KMS-11 (cell line): ENCODE data around the gene SLC38A9.

Source experiments
- H2AFZ ChIP-seq: fragments of 200-600 bp; sonication (generic); 2 replicates; pipeline ENCODE4 v1.6.1; 2016; ENCODE audit warnings: antibody characterized with exemption, mixed run types, low read depth
- H3K27ac ChIP-seq: fragments of 200-600 bp; sonication (generic); 2 replicates; pipeline ENCODE4 v1.6.1; 2016; ENCODE audit warnings: mild to moderate bottlenecking, mixed run types
- H3K27me3 ChIP-seq: fragments of 200-600 bp; sonication (generic); 2 replicates; pipeline ENCODE4 v1.6.1; 2017; ENCODE audit warnings: mild to moderate bottlenecking, low read depth, mixed run types, moderate library complexity; ENCODE audit not compliant: insufficient read depth
- H3K36me3 ChIP-seq: fragments of 200-600 bp; sonication (generic); 2 replicates; pipeline ENCODE4 v1.6.1; 2017; ENCODE audit warnings: mild to moderate bottlenecking, mixed run types; ENCODE audit not compliant: insufficient read depth
- H3K4me1 ChIP-seq: fragments of 200-600 bp; sonication (generic); 2 replicates; pipeline ENCODE4 v1.6.1; 2016; ENCODE audit warnings: mild to moderate bottlenecking, low read depth, mixed run types; ENCODE audit not compliant: poor library complexity, severe bottlenecking
- H3K4me2 ChIP-seq: fragments of 200-600 bp; sonication (generic); 2 replicates; pipeline ENCODE4 v1.7.0; 2016; ENCODE audit warnings: mild to moderate bottlenecking, mixed run types
- H3K4me3 ChIP-seq: fragments of 200-600 bp; sonication (generic); IDR thresholded peaks from 2 replicates; pipeline ENCODE4 v1.6.1; 2017; ENCODE audit warnings: low read depth, low read length, mixed read lengths; ENCODE audit not compliant: insufficient read depth
- H3K79me2 ChIP-seq: fragments of 200-600 bp; sonication (generic); 2 replicates; pipeline ENCODE4 v1.6.1; 2016; ENCODE audit warnings: low read depth, mixed run types; ENCODE audit not compliant: insufficient read depth
- H3K9ac ChIP-seq: fragments of 200-600 bp; sonication (generic); 2 replicates; pipeline ENCODE4 v1.6.1; 2016; ENCODE audit warnings: mild to moderate bottlenecking, mixed run types
- H4K20me1 ChIP-seq: fragments of 200-600 bp; sonication (generic); 2 replicates; pipeline ENCODE4 v1.6.1; 2016; ENCODE audit warnings: mild to moderate bottlenecking, mixed run types; ENCODE audit not compliant: insufficient read depth
- TF ChIP-seq, protein P1 (sequence below): fragments of 200-600 bp; sonication (generic); conservative IDR thresholded peaks from 2 replicates; pipeline ENCODE4 v1.6.1; 2017; ENCODE audit warnings: low read depth, mild to moderate bottlenecking, antibody characterized with exemption, low read length, moderate library complexity, mixed read lengths

The SLC38A9 gene

DNA sequence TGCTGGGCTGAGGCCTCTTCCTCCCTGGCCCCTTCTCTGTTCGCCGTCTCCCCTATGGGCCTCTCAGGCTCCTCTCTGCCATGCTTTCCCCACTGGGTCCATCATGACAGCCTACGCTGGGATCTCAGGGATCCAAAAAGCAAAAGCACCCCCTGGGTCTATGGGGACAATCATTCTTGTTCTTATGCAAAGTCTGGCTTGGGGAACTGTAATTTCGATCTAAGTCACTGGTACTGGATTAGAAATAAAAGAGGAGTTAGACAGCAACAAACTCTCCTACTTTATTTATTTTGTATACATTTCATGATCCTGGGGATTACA is 86.6 kb downstream of the SLC38A9 start:
- H3K27ac ChIP-seq = no peak overlapping the region
- TF ChIP-seq, protein P1, sequence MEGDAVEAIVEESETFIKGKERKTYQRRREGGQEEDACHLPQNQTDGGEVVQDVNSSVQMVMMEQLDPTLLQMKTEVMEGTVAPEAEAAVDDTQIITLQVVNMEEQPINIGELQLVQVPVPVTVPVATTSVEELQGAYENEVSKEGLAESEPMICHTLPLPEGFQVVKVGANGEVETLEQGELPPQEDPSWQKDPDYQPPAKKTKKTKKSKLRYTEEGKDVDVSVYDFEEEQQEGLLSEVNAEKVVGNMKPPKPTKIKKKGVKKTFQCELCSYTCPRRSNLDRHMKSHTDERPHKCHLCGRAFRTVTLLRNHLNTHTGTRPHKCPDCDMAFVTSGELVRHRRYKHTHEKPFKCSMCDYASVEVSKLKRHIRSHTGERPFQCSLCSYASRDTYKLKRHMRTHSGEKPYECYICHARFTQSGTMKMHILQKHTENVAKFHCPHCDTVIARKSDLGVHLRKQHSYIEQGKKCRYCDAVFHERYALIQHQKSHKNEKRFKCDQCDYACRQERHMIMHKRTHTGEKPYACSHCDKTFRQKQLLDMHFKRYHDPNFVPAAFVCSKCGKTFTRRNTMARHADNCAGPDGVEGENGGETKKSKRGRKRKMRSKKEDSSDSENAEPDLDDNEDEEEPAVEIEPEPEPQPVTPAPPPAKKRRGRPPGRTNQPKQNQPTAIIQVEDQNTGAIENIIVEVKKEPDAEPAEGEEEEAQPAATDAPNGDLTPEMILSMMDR = no peak
- no peak overlapping the region for H2AFZ ChIP-seq
- no peaks in the 10 kb centered on the region for H3K36me3 ChIP-seq
- H3K9ac ChIP-seq = no peak overlapping the region
- H4K20me1 ChIP-seq = no peaks in the 10 kb centered on the region
- H3K79me2 ChIP-seq = no peaks in the 10 kb centered on the region
- no peak overlapping the region for H3K4me3 ChIP-seq
- no peaks in the 10 kb centered on the region for H3K27me3 ChIP-seq
- no peak overlapping the region for H3K4me2 ChIP-seq
- peaks cover 12% of the 10 kb centered on the region for H3K4me1 ChIP-seq

DNA sequence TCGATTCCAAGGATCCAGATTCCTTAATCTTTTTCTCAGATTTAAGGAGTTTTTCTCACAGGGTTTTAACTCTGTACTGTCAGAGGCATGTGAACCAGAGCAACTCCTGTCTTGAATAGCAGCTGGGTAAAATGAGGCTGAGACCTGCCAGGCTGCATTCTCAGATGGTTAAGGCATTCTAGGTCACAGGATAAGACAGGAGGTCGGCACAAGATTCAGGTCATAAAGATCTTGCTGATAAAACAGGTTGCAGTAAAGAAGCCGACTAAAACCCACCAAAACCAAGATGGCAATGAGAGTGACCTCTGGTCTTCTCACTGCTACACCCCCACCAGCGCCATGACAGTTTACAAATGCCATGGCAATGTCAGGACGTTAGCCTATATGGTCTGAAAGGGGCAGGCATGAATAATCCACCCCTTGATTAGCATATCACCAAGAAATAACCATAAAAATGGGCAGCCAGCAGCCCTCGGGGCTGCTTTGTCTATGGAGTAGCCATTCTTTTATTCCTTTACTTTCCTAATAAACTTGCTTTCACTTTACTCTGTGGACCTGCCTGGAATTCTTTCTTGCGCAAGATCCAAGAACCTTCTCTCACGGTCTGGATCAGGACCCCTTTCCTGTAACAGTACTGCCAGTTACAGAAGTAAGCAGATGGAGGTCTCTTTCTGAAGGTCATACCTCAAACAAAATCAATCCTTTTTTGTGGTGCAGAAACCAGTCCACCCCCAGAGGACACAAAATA is 87.1 kb downstream of the SLC38A9 start:
- no peak overlapping the region for H3K4me2 ChIP-seq
- H3K4me1 ChIP-seq = peaks cover 12% of the 10 kb centered on the region
- H3K79me2 ChIP-seq = no peaks in the 10 kb centered on the region
- H3K4me3 ChIP-seq = no peak overlapping the region
- no peak overlapping the region for H2AFZ ChIP-seq
- no peak overlapping the region for H3K27ac ChIP-seq
- TF ChIP-seq, protein P1 = no peak
- no peaks in the 10 kb centered on the region for H3K27me3 ChIP-seq
- H3K9ac ChIP-seq = no peak overlapping the region
- H3K36me3 ChIP-seq = no peaks in the 10 kb centered on the region
- H4K20me1 ChIP-seq = no peaks in the 10 kb centered on the region

DNA sequence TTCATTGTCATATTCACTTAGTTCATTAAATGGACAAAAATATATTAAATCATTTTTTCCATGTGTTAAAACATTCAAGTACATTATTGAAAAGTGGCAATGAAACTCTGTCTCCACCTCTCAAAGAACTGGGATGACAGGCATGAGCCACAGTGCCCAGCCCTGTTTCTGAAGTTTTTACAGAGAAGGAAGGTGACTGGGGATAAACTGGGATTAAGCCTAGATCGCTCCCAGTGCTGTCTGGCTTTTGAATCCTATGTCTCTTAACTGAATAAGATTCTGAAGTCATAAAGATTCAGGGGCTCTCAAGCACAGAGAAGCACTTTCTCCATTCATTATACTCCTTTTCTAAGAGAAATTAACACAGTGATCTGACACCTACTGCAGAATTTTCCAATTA is 88.3 kb downstream of the SLC38A9 start:
- Histone ChIP-seq H3K4me1 (peaks cover 12% of the 10 kb centered on the region), H3K9ac (no peak overlapping the region), H3K79me2 (no peaks in the 10 kb centered on the region), H3K27me3 (no peaks in the 10 kb centered on the region), H3K36me3 (no peaks in the 10 kb centered on the region), H2AFZ (no peak overlapping the region), H3K4me3 (no peak overlapping the region), H3K27ac (no peak overlapping the region), H3K4me2 (no peak overlapping the region), H4K20me1 (no peaks in the 10 kb centered on the region)
- TF ChIP-seq, protein P1 = no peak

DNA sequence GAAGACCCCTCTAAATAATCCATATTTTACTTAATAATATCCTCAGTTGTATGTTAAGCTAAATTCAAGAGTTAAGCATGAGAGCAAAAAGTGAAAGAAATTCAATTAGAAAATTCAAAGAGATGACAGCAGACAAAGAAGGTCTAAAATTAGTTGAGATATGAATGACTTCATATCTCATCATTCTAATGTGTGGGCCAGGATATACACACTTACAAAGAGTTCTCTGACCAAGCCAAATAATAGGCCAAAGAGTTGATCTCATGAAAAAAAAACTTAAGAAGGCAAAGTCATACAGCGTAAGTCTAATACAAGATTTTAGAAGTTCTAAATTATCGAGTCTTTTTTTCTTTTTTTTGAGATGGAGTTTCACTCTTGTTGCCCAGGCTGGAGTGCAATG is 89.7 kb downstream of the SLC38A9 start:
- H4K20me1 ChIP-seq = no peaks in the 10 kb centered on the region

More for the DNA sequence above, 89.7 kb downstream of the SLC38A9 start:
- Histone ChIP-seq H3K9ac (no peak overlapping the region), H3K27me3 (no peaks in the 10 kb centered on the region), H3K79me2 (no peaks in the 10 kb centered on the region), H3K4me1 (peaks cover 12% of the 10 kb centered on the region), H3K4me2 (no peak overlapping the region), H3K36me3 (no peaks in the 10 kb centered on the region), H3K4me3 (no peak overlapping the region), H2AFZ (no peak overlapping the region), H3K27ac (no peak overlapping the region)
- TF ChIP-seq, protein P1 = no peak
